Astrocyte of the cerebellum (primary cell): Measurements from ENCODE around the gene FAXDC2.

ENCODE experiments used
- DNase-seq: peaks from one replicate; pipeline ENCODE4 v3.0.0-alpha.2; 2011; ENCODE audit warnings: low read depth
- H3K4me3 ChIP-seq: 2 replicates; pipeline ENCODE4 v1.5.1; 2011; ENCODE audit warnings: mild to moderate bottlenecking, low read depth, low read length, moderate library complexity
- in situ Hi-C: cut with HindIII; loops from 2 replicates; pipeline ENCODE4 v1.10.0; 2017; ENCODE audit warnings: low sequenced_read_pairs
- TF ChIP-seq, protein P1 (sequence below): IDR thresholded peaks from 2 replicates; pipeline ENCODE4 v1.5.1; 2012; ENCODE audit warnings: low read length, low read depth, moderate library complexity, mild to moderate bottlenecking; ENCODE audit errors: missing control alignments

Gene FAXDC2

GRCh38 chr5:154863291-154864080 is 13.1 kb upstream of the FAXDC2 start:
- in situ Hi-C loops: no loop called here
- no peak for DNase-seq
- TF ChIP-seq, protein P1, sequence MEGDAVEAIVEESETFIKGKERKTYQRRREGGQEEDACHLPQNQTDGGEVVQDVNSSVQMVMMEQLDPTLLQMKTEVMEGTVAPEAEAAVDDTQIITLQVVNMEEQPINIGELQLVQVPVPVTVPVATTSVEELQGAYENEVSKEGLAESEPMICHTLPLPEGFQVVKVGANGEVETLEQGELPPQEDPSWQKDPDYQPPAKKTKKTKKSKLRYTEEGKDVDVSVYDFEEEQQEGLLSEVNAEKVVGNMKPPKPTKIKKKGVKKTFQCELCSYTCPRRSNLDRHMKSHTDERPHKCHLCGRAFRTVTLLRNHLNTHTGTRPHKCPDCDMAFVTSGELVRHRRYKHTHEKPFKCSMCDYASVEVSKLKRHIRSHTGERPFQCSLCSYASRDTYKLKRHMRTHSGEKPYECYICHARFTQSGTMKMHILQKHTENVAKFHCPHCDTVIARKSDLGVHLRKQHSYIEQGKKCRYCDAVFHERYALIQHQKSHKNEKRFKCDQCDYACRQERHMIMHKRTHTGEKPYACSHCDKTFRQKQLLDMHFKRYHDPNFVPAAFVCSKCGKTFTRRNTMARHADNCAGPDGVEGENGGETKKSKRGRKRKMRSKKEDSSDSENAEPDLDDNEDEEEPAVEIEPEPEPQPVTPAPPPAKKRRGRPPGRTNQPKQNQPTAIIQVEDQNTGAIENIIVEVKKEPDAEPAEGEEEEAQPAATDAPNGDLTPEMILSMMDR: no peak
- no peak overlapping the region for H3K4me3 ChIP-seq

- TF ChIP-seq, protein P1: no peak
- in situ Hi-C loops: no loop called here
- DNase-seq: peak; percentile 35
- H3K4me3 ChIP-seq: no peak overlapping the region
Measured at GRCh38 chr5:154862766-154863165, 12.4 kb upstream of the FAXDC2 start.

DNA sequence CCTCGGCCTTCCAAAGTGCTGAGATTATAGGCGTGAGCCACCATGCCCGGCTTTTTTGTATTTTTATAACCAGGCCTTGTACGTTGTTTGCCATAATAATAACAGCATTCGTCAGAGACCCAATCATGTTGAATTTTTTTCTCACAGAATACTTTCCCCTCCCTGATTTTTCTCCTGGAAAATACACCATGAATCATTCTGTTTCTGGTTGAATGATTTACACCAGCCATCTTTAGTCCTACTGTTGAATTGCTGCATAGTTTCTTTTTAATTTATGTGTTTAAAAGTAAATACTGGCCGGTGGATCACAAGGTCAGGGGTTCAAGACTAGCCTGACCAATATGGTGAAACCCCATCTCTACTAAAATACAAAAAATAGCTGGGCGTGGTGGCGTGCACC is 11.5 kb upstream of the FAXDC2 start:
- DNase-seq: no peak
- TF ChIP-seq, protein P1: no peak
- in situ Hi-C loops: no loop called here

DNA sequence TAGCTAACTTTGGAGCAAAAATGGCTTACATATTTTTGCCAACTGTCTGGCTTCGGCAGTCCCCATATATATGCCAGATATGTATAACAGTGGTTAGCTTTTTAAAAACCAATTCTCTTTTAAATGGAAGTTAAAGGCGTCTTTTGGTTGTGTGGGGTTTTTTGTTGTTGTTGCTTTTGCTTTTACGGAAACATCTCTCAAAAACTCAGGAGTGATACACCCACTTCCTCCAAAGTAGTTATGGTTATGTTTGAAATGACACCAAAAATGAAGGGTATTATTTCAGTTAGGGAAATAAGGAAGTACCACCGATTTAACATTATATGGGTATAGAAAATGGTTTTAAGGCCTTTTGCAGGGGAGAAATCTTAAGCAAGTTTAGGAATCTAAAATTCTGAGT is 10.4 kb upstream of the FAXDC2 start:
- TF ChIP-seq, protein P1: no peak
- in situ Hi-C loops: no loop called here
- no peak for DNase-seq

More for the DNA sequence above, 11.5 kb upstream of the FAXDC2 start:
- H3K4me3 ChIP-seq: no peak overlapping the region

DNA sequence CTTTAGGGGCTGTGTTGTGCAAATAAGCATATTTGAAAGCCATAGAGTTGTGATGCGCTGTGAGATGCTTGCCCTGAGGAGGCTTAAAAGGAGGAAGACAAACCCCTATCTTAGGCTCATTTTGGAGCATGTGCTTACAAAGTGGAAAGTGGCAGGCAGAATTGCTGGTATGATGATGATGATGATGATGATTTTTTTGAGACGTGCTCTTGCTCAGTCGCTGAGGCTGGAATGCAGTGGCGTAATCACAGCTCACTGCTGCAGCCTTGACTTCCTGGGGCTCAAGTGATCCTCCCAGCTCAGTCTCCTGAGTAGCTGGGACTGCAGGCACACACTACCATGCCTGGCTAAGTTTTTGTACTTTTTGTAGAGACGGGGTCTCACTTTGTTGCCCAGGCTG is 9.7 kb upstream of the FAXDC2 start:
- DNase-seq: no peak
- in situ Hi-C loops: no loop called here
- TF ChIP-seq, protein P1: no peak
- peak overlapping the region; percentile 84 for H3K4me3 ChIP-seq

More for the DNA sequence above, 10.4 kb upstream of the FAXDC2 start:
- peak overlapping the region; percentile 84 for H3K4me3 ChIP-seq

GRCh38 chr5:154858972-154859871 is 8.8 kb upstream of the FAXDC2 start:
- TF ChIP-seq, protein P1: no peak
- no peak for DNase-seq

More at GRCh38 chr5:154858972-154859871, 8.8 kb upstream of the FAXDC2 start:
- H3K4me3 ChIP-seq: peak overlapping the region; percentile 84
- in situ Hi-C loops: no loop called here
